NCI-H69 (cell line): ENCODE data around the gene CNN3.

Source experiments
- DNase-seq: peaks from one replicate; lab custom pipeline; 2025; lab: John Stamatoyannopoulos, UW

Gene CNN3

DNA sequence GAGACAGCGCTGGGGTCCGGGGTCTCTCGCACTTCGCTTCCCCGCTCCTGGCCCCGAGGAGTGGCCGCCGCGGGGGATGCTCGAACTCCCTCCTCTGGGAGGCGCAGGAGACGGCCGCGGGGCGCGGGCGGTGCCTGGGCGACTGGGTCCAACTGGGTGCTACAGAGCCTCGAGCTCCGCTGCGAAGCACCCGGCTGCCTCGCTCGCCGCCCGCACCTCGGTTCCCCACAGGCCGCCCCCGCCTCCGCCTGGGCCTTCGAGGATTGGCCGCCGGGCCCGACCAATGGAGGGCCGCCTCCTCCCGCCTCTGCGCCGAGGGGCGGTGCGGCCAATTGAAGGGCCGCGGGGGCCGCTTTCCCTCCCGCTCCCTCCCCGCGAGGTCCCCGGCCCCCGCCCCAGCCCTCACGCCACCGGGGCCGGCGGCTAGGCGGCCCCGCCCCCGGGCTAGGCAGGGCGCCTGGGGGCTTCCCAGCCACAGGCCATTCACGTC, at the start of gene CNN3:
TSS of gene CNN3 (minus strand) at position 196 of the 490 bp plus-strand sequence. CDS start 216 bp downstream, outside the sequence.
- peak; percentile 93 for DNase-seq

DNA sequence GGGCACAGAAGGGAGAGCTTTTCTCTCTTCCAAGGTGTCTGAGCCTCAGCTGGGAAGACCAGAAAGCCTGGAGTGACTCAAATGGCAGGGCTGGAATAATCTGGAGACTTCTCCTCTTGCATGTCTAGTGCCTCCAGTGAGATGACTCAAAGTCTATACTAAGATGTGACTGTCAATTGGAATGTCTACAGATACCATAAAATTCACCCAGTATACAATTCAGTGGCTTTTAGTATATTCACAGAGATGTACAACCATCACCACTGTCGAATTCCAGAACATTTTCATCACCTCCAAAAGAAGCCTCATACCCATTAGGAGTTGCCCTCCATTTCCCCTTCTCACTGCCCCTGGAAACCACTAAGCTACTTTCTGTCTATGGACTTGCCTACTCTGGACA, 47.9 kb upstream of the CNN3 start:
- DNase-seq = no peak

- DNase-seq = no peak
Observed at GRCh38 chr1:94974241-94974640, 47.3 kb upstream of the CNN3 start.

DNA sequence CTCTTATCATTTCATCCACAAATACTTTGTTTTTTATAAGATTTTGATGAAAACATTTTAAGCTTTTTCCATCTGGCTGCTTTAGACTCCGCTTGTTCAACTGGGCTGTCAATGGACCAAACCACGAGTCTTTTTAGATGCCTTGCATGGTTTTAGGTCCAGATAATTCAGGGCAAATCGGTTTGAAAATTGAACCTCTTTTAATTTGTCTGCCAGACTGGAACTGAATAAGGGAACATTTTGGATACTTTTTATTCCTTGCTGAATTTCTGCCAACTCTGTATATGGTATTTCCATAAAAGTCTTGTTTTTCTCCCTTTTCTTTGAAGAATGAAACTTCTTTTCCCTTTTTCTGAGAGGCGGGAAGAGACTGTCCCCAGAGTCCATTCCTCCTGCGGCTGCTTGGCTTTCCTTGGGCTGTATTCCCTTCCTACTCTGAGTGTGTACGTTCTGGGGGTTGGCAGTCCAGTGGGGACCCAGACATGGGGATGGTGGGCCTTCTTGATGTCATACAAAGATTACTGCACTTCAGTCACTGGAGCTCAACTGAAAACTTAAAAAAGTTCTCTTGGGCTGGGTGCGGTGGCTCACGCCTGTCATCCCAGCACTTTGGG, 46.5 kb upstream of the CNN3 start:
- DNase-seq = no peak

DNA sequence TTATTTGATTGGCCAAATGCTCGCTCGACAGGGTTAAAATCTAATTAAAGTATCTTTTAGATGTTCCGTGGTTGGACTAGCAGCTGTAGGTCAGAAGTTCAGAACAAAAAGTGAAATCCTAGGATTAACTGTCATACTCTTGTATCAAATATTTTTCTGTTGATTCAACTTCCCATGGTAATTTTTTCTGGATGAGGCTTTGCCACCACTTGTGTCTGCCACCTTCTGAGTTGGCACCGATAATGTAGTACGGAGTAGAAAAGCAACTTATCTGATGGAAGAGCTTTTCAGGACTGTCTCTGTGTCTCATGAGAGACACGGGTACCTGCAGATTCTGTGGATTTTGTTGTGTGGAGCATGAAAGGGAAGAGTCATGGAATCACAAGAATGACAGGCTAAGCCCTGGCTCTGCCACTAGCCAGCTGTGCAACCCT, 44.6 kb upstream of the CNN3 start:
- DNase-seq = no peak

GRCh38 chr1:94970783-94971182, 43.9 kb upstream of the CNN3 start:
- no peak for DNase-seq

DNA sequence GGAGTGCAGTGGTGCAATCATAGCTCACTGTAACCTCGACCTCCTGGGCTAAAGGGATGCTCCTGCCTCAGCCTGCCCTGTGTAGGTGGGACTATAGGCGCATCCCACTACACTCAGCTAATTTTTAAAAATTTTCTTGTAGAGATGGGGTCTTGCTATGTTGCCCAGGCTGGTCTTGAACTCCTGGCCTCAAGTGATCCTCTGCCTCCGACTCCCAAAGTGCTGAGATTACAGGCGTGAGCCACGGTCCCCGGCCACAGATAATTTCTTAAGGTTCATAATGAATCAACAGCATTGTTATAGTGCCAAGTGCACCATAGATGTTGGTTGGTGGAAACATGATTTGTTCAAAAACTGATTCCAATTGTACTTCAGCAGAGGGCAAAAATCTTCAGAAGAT, 42.2 kb upstream of the CNN3 start:
- DNase-seq = no peak

DNA sequence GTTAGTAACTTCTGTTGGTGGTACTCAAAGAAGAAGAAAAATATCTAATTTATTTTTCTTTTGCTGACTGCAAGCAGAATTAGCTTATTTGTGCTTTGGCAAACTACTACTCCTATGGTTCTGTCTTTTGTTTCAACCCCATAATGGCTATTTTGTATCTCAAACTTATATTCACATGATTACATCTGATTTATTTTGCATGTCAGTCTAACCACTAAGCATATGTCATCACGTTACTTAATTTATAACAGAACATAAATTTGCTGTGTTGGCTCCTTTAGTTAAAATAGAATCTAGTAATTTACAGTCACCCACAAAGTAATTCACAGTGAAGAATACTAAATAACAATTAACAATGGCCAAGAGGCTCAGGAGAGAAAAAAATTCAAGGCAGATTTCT, 39.1 kb upstream of the CNN3 start:
- DNase-seq = no peak

- no peak for DNase-seq
Observed at GRCh38 chr1:94963864-94964263, 37.0 kb upstream of the CNN3 start.

- DNase-seq = no peak
Observed at GRCh38 chr1:94962409-94963265, 35.7 kb upstream of the CNN3 start.

DNA sequence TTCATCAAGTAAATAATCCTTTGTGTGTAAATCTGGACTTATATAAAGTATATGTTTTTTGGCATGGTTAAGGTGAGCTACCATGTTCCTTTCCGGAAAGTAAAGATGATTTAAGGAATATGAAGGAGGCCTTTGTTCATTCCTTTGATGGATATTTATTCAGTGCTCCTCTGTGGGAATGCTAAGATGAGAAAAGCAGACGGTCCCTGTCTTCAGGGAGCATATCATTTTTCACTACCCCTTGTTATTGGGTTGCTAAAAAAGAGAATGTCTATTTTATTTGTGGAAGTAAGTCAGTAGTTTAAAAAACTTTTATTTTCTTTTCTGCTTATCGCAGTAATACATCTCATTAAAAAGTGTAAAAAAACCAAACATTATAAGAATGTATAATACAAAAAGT, 35.1 kb upstream of the CNN3 start:
- no peak for DNase-seq

DNA sequence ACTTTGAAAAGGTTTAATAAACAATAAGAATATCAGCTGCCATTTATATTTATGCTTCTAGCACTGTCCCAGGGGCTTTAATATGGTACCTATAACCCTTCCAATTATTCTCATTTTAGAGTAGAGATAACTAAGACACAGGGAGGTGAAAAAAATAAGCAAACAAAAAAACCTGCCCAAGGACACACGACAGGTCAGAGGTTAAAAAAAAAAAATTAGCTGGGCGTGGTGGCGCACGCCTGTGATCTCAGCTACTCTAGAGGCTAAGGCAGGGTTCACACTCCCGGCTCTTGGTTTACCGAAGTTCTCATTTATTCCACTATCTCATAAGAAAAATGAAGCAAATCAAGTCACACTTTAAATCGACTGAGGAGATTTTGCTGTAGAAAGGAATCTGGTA, 34.7 kb upstream of the CNN3 start:
- no peak for DNase-seq

DNA sequence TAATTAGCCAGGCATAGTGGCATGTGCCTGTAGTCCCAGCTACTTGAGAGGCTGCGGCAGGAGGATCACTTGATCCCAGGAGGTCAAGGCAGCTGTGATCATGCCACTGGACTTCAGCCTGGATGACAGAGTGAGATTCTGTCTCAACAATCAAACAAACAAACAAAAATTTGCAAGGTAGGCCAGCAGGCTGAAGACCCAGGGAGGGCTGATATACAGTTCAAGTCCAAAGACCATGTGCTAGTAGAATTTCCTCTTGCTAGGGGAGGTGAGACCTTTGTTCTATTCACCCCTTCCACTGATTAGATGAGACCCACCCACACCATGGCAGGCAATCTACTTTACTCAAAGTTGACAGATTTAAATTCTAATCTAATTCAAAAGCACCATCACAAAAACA, 31.2 kb upstream of the CNN3 start:
- DNase-seq = no peak

- no peak for DNase-seq
Observed at GRCh38 chr1:94955767-94956632, 29.1 kb upstream of the CNN3 start.

GRCh38 chr1:94954263-94955220, 27.6 kb upstream of the CNN3 start:
- no peak for DNase-seq

- DNase-seq = no peak
Observed at GRCh38 chr1:94953746-94954145, 26.8 kb upstream of the CNN3 start.

GRCh38 chr1:94953107-94953506, 26.2 kb upstream of the CNN3 start:
- DNase-seq = peak; percentile 3

GRCh38 chr1:94952539-94952938, 25.6 kb upstream of the CNN3 start:
- no peak for DNase-seq

- DNase-seq = peak; percentile 3
Observed at GRCh38 chr1:94951509-94952208, 24.7 kb upstream of the CNN3 start.

- DNase-seq = no peak
Observed at GRCh38 chr1:94951046-94951445, 24.1 kb upstream of the CNN3 start.
